Stimulated activated CD8-positive, alpha-beta memory T cell treated with anti-CD3 and anti-CD28 coated beads, Interleukin-12 subunit alpha, Interleukin-12 subunit beta, amount 100 ng/mL, for 24 hours (primary cell): ENCODE results near the gene GPR141.
"Not testable (repeated sequence)": the region's sequence is repeated elsewhere in the genome, so short reads cannot be mapped to it uniquely, and the experiment has no call there.

Source experiments
- DNase-seq: peaks from one replicate; pipeline ENCODE4 v3.0.0-alpha.2; 2020; ENCODE audit errors: extremely low read depth

GPR141 gene

DNA sequence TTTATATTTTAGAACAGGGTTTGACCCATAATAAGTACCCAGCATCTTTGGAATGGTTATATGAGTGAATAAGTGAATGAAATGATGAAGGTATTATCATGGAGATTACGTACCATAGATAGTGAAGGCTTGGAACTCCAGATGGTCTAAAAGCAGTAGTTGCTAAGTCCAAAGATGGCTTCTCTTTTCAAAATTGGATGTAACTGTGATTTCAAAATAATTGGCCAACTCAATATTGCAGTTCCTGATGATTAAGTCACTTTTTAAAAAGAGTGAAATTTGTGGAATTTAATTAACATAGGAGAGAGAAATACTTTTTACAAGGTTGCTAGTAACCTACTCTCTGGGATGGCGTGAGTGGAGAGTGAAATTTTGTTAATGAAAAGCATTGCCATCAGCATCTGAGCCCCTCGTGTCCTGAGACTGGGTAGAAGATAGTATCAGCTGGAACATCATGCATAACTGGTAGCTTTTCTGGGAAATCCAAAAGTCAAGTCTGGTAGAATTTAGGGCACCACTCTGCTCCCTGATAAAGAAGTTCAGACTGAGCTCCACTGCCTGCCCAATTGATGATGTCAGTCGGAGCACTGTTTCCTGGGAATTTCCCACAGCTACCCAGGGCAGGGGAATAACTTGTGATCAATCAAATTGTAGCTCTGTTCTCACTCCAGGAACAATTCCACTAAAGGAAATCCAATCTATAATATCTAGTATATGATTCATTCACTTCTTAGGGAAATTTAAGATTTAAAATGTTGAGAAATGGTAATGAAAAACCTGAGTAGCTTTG lies 3.2 kb downstream of the GPR141 start:
- no peak for DNase-seq

- no peak for DNase-seq
Observed at GRCh38 chr7:37690206-37690605, 6.6 kb downstream of the GPR141 start.

GRCh38 chr7:37694208-37695094 lies 10.9 kb downstream of the GPR141 start:
- no peak for DNase-seq

DNA sequence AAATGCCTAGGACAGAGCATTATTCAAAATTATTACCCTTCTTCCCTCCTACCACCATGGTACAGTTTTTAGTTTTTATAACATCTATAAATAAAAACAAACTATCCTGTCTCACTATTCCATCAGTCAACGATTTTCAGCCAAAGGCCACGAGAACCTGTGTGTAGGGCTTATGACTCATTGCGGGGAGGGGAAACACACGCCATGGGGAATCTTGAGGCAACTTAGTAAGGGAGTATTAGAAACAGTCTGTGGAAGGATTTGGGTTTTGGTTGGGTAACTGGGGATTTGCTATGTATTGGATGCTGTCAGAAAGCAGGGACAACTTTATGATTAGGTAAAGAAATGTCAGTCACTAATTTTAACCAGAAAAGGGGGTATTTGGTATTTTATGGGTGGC lies 14.7 kb downstream of the GPR141 start:
- no peak for DNase-seq

DNA sequence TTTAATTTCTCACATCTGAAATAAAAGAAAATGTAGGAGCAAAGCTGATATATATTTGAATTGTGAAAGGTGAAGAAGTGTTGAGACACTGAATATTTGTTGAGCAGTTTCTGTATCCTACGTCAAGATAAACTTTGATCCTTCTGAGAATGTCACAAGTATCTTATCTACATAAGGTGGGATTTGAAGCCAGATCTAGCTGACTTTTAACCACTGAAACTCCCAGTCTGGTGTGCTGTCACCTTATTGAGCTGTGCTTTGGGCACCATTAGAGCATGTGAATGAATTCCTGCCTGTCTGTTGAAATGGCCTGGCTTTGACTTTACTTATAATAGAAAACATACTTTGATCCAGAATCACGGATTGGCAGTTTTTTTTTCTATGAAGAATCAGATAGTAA lies 15.2 kb downstream of the GPR141 start:
- DNase-seq = no peak

DNA sequence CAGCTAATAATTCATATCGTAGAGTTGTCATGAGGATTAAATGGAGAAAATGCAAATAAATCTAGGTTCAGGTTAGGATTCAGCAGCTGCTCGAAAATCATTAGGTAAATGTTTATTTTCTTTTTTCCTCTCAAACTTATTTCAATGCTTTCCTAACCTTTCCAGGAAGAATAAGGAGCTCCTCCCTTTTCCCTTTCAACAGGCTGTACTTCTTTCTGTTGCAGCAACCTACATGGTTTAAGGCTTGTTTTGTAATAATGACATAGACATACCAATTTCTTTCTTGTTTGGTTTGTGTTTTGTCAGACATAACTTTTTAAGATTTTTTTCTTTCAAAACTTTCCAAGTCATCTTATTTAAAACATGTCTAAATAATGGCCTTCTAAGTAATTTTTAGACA lies 18.2 kb downstream of the GPR141 start:
- DNase-seq = no peak

DNA sequence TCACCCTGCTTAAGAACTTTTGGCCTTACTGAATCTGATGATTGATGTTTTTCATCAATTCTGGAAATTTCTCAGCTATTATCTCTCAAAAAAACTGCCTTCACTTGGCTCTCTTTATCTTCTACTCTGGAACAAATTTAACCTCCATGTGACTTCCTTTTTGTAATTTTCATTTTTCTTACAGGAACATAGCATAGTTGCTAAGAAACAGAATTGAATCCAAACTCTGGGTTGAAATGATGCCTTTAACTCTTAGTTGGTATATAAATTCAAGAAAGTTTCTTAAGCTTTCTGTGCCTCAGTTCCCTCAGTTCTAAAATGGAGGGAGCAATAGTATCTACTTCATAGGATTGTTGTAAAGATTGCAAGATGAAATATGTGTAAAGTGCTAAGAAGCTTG lies 19.8 kb downstream of the GPR141 start:
- DNase-seq = no peak

DNA sequence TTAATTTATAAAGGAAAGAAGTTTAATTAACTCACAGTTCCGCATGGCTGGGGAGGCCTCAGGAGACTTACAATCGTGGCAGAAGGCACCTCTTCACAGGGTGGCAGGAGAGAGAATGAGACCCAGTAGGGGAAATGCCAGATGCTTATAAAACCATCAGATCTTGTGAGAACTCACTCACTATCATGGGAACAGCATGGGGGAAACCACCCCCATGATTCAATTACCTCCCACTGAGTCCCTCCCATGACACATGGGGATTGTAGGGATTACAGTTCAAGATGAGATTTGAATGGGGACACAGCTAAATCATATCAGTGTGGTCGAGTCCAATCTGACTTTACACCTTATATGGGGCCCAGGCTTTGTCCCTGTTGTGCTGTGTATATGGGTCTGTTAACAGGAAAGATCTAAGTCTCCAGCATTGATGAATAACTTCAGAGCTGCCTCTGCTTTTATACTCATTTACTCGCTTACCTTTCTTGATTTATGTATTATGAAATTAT lies 20.8 kb downstream of the GPR141 start:
- DNase-seq = not testable (repeated sequence)

GRCh38 chr7:37705976-37706375 lies 22.4 kb downstream of the GPR141 start:
- DNase-seq = no peak

- no peak for DNase-seq
Observed at GRCh38 chr7:37706804-37707203, 23.2 kb downstream of the GPR141 start.

GRCh38 chr7:37707754-37708485 lies 24.4 kb downstream of the GPR141 start:
- no peak for DNase-seq

GRCh38 chr7:37709631-37710509 lies 26.3 kb downstream of the GPR141 start:
- no peak for DNase-seq

- DNase-seq = no peak
Observed at GRCh38 chr7:37713613-37714012, 30.0 kb downstream of the GPR141 start.

DNA sequence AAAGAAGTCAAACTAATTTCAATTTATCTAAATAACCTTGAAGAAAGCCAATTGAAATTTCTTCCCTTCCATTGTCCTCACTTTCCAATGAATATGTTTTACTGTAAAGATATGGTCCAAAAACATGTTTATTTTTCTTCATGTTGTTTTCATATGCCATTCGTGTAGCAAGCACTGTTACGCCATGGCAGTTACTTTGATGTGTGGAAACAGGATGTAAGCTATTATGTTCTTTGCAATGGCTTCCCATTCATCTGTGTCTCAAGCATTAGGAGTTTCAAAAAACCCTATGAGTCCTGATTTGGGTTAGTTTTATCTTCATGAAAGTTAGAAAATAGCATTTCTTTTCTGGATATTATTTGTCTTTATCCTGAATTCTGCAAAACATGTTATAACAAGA lies 31.0 kb downstream of the GPR141 start:
- no peak for DNase-seq

- DNase-seq = no peak
Observed at GRCh38 chr7:37718585-37718984, 35.0 kb downstream of the GPR141 start.

DNA sequence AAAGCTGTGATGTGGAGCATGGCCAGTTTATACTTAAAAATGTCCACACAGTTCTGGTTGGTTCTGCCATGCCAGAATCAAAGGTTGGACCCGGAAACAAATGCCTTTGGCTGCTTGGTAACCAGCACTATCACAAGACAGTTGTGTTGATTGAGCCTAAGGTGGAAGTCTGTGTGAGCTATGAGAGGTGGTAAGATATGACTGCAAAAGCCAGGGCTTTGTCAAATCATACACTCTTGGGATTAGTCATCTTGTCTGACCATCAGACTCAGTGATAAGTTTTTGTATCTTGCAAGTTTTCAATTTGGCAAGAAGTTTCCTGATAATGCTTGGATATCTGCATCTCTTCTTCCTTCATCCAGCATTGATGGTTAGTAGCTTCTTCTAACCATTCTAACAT lies 35.5 kb downstream of the GPR141 start:
- DNase-seq = no peak

DNA sequence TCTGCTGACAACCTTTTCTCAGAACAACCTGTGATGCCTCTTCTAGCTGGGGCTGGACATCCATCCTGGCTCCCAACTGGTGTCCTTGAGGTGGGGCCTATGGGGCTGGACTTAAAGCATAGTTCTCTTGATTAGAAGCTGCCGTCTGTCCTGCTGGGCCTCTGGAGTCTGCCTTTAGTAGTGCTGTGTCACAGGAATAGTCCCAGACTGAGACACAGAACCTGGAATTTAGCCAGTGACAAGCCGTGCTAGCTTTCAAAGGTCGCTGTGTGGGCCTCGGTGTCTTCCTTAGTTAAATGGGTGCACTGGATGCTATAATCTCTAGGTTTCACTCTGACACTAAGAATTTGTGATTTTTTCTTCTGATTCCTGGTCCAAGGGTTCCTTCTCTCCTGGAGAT lies 41.2 kb downstream of the GPR141 start:
- no peak for DNase-seq

GRCh38 chr7:37726016-37726415 lies 42.5 kb downstream of the GPR141 start:
- no peak for DNase-seq

DNA sequence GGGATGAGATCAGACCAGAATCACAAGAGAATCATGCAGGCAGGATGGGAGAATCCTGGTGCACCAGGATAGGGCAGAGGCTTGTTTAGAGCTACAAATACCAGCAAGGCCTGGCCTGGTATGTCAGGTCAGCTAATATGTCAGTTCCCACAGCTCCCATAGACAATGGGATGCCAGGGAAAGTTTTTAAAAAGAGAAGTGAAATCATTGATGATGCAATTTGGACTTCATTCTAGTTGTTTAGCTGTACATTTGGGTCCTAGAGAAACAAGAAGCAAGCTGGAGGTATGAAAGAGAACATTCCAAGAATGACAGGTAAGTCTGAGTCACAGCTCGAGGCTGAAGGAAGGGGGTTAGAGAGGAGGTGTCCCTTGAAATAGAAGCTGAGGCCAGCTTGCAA lies 45.2 kb downstream of the GPR141 start:
- no peak for DNase-seq

DNA sequence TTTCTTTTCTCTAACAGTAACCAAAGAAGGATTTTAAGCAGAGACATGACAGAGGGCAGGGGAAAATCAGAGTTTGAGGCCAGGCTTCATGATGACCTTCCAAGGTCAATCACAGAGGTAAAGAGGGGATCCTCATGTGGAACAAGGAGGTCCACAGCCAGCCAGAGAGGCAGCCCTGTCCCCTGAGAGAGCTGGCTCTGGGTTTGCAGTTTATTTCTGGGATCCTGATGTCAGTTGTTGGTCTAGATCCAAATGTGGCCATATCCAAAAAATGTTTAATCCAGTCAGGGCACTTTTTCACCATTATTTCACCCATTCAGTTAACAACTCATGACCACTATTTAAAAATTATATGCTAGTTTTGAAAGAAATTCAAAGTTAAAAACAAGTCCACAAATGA lies 45.6 kb downstream of the GPR141 start:
- DNase-seq = no peak

DNA sequence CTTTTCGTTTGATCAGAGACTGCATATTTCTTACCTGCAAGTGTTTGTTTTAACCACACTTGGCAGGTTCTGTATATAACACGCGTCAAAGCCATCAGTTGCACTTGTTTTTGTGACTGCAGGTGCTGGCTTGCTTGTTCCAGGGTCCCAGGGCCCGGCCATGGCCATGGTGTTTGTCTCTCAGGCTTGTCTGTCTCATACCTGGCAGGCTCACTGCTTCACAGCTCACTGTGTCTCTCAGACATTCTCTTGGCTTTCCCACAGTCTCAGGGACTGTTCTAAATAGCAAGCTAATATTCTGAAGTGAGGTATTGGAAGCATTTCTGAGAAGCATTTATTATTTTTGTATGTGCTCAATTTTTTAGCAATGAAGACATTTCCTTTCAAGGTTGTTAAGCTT lies 46.9 kb downstream of the GPR141 start:
- no peak for DNase-seq
